K562 (cell line): ENCODE results near the gene MBD6. TPM values are rescaled to one million over a fixed set of nuclear protein-coding genes. Genes with fewer than 3 reads are reported as not detected.

Experiments used
- CBFA2T3 ChIP-seq: fragments of 450-650 bp; IDR thresholded peaks from 2 replicates; pipeline ENCODE4 v1.6.1; 2017
- CEBPB ChIP-seq: fragments of 450-650 bp; IDR thresholded peaks from 2 replicates; pipeline ENCODE4 v1.6.1; 2016; ENCODE audit warnings: missing genetic modification characterization, missing compliant biosample characterization
- ELF2 ChIP-seq: fragments of 250-450 bp; sonication (Bioruptor Pico); IDR thresholded peaks from 2 replicates; pipeline ENCODE4 v1.5.0; 2021; ENCODE audit warnings: mild to moderate bottlenecking
- FOXM1 ChIP-seq, 2 experiments: fragments of 450-650 bp in 1 of 2; sonication (generic) in 1 of 2; formaldehyde crosslinking in 1 of 2; IDR thresholded peaks; 2 replicates each; pipeline versions ENCODE4 v1.6.1 to v1.9.0; 2017 to 2022; ENCODE audit warnings: low read depth in 2 of 2, mild to moderate bottlenecking in 2 of 2, missing genetic modification reagents in 1 of 2, moderate library complexity in 1 of 2
- HDAC6 ChIP-seq: IDR thresholded peaks from 2 replicates; pipeline ENCODE4 v1.6.1; 2012; ENCODE audit warnings: low read depth, mild to moderate bottlenecking, control low read depth, inconsistent platforms, low read length, moderate library complexity
- HDGF ChIP-seq: fragments of 450-650 bp; IDR thresholded peaks from 2 replicates; pipeline ENCODE4 v1.6.1; 2016
- KLF13 ChIP-seq: fragments of 450-650 bp; IDR thresholded peaks from 2 replicates; pipeline ENCODE4 v1.6.1; 2016; ENCODE audit warnings: missing genetic modification characterization, low read depth, mild to moderate bottlenecking, missing compliant biosample characterization, moderate library complexity, borderline replicate concordance
- MYNN ChIP-seq, 2 experiments: sonication (generic); formaldehyde crosslinking in 1 of 2; IDR thresholded peaks; 2 replicates each; pipeline versions ENCODE4 v1.5.0 to v1.6.1; 2016 to 2020; ENCODE audit warnings: antibody characterized with exemption in 1 of 2, missing genetic modification reagents in 1 of 2
- PTTG1 ChIP-seq: fragments of 450-650 bp; IDR thresholded peaks from 2 replicates; pipeline ENCODE4 v1.6.1; 2016; ENCODE audit warnings: low read depth, mild to moderate bottlenecking, missing genetic modification characterization, missing compliant biosample characterization
- SNIP1 ChIP-seq: fragments of 450-650 bp; IDR thresholded peaks from 2 replicates; pipeline ENCODE4 v1.7.1; 2017; ENCODE audit warnings: low read depth, mild to moderate bottlenecking
- TRIM28 ChIP-seq: fragments of 450-650 bp; IDR thresholded peaks from 2 replicates; pipeline ENCODE4 v1.6.1; 2017
- polyA plus RNA-seq, 8 experiments: library from polyadenylated mRNA; depleted of rRNA in 4 of 8; stranded (reverse) in 5 of 8; unstranded in 3 of 8; fragments of >200 nt; fragmentation: Nextera tagmentation in 2 of 8; fragmentation: Illumina TruSeq in 1 of 8; extraction: Ambion mirVana in 2 of 8; extraction: Trizol in 1 of 8; gene quantifications; 2 replicates each; pipeline versions ENCODE4 v1.2.1 to v1.2.3, GENCODE V29; 2011 to 2014; ENCODE audit warnings: inconsistent platforms in 1 of 8, missing spikeins in 1 of 8
- total RNA-seq, 7 experiments: library from RNA; depleted of rRNA in 6 of 7; stranded (reverse); fragments of >200 nt in 6 of 7; fragmentation: Illumina TruSeq in 2 of 7; extraction: Trizol in 2 of 7; gene quantifications; 2 replicates each; pipeline versions ENCODE4 v1.2.1 to v1.2.3, GENCODE V29; 2011 to 2021; ENCODE audit warnings: low replicate concordance in 1 of 7
- TF ChIP-seq, protein P1 (sequence below), 2 experiments: IDR thresholded peaks in 1 of 2; conservative IDR thresholded peaks in 1 of 2; 2 replicates each; pipeline ENCODE4 v1.6.1; 2016; ENCODE audit warnings: low read depth in 2 of 2, mild to moderate bottlenecking in 1 of 2, missing compliant biosample characterization in 1 of 2, missing genetic modification characterization in 1 of 2, moderate library complexity in 1 of 2
- TF ChIP-seq, protein P2 (sequence below): fragments of 250-450 bp; sonication (Bioruptor Pico); IDR thresholded peaks from 2 replicates; pipeline ENCODE4 v1.8.0; 2022; ENCODE audit warnings: inconsistent platforms
- TF ChIP-seq, protein P3 (sequence below): fragments of 250-450 bp; sonication (Bioruptor Pico); IDR thresholded peaks from 2 replicates; pipeline ENCODE4 v1.8.0; 2021; ENCODE audit warnings: mild to moderate bottlenecking, moderate library complexity

Gene MBD6
- total and polyA plus RNA-seq, 9 of the 15 experiments (the other 6 are each of a cell fraction or from before 2014, with no cell fraction given) = 2.0 to 54.8 (median 3.8) TPM

DNA sequence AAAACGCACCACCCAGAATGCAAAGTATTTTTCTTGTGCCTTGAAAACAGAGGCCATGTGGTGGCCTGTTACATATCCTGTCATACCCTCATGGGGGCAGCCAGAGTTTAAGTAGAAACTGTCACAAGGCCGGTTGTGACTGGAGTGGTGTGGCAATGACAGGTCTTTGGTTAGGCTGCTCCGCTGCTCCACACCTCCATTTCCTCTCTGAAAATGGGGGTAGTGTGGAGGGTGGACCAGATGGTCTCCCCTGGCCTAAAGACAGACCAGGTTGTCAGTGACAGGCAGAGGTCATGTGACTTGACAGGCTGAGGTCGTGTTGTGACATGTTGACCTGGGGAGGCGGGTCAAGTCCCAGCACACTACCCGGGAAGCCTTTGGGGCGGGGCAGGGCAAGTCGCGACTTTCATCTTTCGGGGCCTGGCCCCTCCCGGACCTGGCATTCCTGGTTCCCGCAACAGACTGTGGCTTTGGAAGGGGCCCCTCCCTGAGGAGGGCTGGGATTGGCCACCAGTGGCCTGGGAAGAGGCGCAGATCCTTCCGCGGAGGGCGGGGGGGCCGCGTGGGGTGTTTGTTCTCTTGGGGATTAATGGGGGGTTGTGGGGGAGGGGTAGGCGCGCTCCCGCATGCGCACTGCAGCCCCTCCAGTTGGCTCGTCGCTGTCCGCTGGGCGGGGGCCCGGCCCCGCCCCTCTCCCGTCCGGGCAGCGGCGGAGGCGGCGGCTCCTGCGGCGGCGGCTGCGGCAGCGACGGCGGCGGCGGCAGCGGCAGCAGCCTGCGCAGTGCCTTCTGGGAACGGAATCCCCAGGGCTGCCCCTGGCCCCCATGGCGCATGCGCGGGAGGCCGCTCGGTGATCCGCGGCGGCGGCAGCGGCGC, at the start of gene MBD6 (continued):
- TF ChIP-seq SNIP1 (no peak), FOXM1 (IDR thresholded peaks at IDR 0.05; ENCODE audit: low read depth) (peak; percentile 67), FOXM1 (CRISPR knock-in tag; IDR thresholded peaks at IDR 0.05; ENCODE audit: low read depth) (no peak), CBFA2T3 (peak; percentile 49), MYNN (IDR thresholded peaks at IDR 0.05) (0 out of 2 replicates have a peak, but pooled peaks have one; percentile 14), MYNN (CRISPR knock-in tag; IDR thresholded peaks at IDR 0.05) (no peak), CEBPB (tag) (peak; percentile 94), PTTG1 (tag) (no peak; the same call in 1 of the 2 replicates), TRIM28 (peak; percentile 58; the same call in 1 of the 2 replicates), HDGF (peak; percentile 75; the same call in 1 of the 2 replicates), ELF2 (CRISPR knock-in tag) (no peak), KLF13 (tag) (peak; percentile 82), HDAC6 (no peak)
- TF ChIP-seq, protein P1, sequence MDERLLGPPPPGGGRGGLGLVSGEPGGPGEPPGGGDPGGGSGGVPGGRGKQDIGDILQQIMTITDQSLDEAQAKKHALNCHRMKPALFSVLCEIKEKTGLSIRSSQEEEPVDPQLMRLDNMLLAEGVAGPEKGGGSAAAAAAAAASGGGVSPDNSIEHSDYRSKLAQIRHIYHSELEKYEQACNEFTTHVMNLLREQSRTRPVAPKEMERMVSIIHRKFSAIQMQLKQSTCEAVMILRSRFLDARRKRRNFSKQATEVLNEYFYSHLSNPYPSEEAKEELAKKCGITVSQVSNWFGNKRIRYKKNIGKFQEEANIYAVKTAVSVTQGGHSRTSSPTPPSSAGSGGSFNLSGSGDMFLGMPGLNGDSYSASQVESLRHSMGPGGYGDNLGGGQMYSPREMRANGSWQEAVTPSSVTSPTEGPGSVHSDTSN (CRISPR knock-in tag; IDR thresholded peaks at IDR 0.05; ENCODE audit: low read depth) = peak; percentile 6; the same call in 1 of the 2 replicates
- TF ChIP-seq, protein P1 (tag; conservative IDR thresholded peaks at IDR 0.05; ENCODE audit: low read depth) = peak; percentile 82
- TF ChIP-seq, protein P2, sequence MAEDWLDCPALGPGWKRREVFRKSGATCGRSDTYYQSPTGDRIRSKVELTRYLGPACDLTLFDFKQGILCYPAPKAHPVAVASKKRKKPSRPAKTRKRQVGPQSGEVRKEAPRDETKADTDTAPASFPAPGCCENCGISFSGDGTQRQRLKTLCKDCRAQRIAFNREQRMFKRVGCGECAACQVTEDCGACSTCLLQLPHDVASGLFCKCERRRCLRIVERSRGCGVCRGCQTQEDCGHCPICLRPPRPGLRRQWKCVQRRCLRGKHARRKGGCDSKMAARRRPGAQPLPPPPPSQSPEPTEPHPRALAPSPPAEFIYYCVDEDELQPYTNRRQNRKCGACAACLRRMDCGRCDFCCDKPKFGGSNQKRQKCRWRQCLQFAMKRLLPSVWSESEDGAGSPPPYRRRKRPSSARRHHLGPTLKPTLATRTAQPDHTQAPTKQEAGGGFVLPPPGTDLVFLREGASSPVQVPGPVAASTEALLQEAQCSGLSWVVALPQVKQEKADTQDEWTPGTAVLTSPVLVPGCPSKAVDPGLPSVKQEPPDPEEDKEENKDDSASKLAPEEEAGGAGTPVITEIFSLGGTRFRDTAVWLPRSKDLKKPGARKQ (CRISPR knock-in tag) = no peak
- TF ChIP-seq, protein P3, sequence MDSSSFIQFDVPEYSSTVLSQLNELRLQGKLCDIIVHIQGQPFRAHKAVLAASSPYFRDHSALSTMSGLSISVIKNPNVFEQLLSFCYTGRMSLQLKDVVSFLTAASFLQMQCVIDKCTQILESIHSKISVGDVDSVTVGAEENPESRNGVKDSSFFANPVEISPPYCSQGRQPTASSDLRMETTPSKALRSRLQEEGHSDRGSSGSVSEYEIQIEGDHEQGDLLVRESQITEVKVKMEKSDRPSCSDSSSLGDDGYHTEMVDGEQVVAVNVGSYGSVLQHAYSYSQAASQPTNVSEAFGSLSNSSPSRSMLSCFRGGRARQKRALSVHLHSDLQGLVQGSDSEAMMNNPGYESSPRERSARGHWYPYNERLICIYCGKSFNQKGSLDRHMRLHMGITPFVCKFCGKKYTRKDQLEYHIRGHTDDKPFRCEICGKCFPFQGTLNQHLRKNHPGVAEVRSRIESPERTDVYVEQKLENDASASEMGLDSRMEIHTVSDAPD (CRISPR knock-in tag) = peak; percentile 40; the same call in 1 of the 2 replicates
